GM18519 (cell line): ENCODE results near the gene PHACTR2.

Source experiments
- ATAC-seq: cut with Tn5 transposase; IDR thresholded peaks from one replicate; pipeline ENCODE4 v1.9.1; 2021; ENCODE audit warnings: mild to moderate bottlenecking, moderate library complexity; ENCODE audit not compliant: unreplicated experiment, low FRiP score

The PHACTR2 gene

DNA sequence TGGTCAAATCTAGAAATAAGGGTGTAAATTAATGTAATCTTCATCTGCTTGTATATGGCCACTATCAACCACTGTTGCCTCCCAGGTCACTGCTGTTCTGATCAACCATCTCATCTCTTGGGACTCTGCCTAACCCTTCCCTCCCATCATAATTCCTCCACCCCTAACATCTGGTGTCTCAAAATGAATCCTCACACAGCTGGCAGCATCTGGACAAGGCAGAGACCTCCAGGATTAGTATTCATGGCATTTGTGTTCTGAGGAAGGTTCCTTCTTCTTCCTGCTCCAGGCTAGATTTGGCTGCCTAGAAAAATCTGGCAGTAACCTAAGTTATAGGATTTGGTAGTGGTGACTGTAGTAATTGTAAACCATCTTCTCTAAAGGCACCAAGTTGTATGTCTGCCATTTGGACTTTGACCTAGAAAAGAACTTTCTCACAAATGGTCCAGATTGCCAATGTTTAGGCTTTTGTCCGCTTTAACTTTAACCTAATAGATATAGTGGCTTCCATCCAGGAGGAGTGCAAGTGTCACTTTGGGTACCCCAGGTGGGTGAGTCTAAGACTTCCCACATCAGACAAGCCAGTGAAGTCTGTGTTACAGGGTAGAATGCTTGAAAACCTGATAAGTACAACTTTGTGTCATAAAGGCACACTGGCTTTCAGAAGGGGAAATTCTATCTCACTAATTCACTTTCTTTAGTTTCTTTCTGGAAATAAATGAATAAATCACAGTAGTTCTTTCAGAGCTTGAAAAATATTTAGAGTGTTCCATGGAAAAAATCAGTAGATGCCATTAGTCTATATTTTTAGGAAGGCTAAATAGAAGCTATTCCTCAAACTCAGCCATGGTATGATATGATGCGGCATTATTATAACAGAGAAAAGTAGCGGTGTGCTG, 3.0 kb upstream of the PHACTR2 start:
- ATAC-seq = no peak

DNA sequence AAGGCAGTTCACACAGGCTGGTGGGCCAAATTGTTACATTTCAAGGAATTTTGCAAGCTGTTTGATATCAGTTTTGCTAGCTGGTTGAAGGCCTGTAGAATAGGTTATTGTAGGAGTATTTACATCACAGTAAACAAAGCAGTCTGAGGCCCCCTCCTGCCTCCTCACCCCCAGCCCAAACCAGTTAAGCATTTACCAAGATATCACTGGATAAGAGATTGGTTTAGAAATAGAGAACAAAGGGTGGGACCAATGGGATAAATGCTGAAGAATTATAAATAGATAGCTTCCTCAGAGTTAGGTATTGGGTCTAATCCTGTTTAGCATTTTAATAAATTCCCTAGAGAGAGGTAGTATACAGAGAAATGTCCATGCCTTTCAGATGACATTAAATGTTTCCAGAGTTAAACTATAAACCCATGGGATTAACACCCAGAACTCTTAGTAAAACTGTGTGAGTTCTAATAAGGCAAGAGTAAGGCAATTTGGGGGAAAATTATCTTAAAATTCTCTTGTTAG, 2.3 kb upstream of the PHACTR2 start:
- ATAC-seq = no peak

DNA sequence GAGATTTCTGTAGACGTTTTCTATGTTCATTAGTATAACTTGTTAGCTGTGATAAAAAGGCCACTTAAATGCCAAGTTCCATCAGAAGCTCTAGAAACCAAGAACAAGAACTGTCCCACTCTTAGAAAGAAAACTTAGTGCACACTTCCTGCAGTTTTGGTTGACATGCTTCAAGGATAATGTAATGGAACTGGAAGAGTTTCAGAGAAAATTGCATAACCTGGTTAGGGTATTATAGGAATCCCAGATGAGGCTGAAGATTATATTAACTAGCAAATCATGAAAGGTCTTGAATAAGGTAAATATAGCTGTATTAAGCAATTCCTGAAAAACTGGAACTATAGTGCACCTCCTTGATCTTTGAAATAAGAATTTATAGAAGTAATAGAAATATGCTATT, 1.8 kb upstream of the PHACTR2 start:
- no peak for ATAC-seq

DNA sequence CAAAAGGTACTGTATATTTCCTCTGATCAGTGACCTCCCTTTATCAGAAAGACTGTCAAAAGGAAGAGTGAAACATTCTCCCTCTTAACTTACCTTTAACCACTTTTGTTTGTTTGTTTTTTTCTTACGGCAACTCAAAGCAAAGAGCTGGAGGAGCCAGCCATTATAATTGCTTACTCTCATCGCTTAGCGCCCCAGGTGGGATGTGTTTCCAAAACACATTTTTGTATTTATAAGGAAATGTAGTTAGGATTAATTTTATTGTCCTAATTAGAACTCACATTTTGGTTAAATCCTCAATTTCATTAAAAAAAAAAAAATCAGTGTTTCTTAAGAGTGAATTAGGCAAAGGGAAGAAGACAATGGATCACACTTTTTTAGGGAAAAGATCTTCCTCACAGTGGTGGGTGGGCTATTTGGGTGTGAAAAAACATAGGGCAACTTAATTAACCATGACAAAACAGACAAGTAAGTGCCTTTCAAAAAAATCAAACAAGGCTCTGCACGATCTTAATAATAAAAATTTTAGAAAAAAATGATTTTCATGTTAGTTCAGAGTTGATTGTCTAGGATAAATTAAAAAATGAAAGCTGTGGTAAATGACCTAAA, 1.2 kb upstream of the PHACTR2 start:
- no peak for ATAC-seq

DNA sequence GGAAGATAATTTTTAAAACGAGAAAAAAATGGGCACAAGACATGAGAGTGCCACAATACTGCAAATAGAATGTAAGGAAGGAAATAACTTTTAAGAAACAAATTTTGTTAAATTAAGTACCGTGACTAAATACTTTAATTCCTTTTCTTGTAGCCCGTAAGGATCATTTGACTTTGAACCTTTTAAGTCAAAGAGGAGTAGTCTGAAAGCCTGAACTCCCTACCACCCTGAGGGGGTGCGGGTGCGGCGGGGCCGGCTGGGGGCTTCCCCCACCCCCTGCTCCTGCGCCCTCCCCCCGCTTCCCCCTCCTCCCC, 231 bp upstream of the PHACTR2 start:
- ATAC-seq = no peak

DNA sequence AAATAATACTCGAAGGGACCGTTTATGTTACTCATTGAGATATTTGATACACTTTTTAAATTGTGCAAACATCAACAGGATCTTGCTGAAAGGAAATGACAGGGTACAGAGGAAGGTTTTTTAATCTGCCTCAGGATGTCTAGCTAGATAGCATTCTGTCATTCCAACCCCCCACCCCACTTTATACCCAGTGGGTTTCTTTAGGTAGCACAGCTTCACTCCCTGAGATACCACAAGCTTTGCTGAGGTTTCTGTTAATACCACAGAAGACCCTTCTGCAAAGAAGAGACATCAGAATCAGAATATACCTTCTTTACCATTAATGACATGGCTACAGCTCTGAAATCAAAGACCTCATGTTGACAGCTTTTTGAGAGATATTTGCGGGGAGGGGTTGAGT, 1.3 kb downstream of the PHACTR2 start:
- no peak for ATAC-seq

DNA sequence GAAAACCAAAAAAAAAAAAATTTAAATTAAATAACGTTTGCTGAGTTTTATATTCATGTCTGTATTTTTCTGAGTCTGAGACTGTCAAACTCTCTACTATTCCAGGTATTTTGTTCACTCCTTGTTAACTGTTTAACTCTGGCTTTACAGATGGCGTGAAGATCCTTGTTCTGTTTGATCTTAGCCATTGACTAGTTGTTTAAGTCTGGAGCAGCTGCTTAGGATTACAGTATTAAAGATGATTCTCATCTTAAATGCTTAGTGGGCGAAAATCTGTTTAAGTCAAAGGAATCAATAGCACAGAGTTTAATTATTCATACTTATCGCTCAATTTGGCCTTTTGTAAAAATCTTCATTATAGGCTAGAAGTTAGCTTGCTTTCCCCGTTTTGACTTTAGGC, 2.4 kb downstream of the PHACTR2 start:
- ATAC-seq = no peak

DNA sequence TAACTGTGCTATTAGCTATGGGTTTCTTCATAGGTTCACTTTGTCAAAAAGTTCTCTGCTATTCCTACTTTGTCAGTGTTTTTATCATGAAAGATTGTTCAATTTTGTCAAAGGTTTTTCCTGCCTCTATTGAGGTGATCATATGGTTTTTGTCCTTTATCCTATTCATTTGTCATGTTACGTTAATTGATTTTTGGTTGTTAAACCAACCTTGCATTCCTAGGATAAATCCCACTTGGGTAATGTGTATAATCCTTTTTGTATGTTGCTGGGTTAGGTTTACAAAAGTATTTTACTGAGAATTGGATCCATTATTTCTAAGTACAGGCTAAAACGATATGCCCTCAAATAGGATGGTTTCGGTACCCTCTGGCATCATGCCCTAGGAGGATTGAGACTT, 5.0 kb downstream of the PHACTR2 start:
- ATAC-seq = no peak

DNA sequence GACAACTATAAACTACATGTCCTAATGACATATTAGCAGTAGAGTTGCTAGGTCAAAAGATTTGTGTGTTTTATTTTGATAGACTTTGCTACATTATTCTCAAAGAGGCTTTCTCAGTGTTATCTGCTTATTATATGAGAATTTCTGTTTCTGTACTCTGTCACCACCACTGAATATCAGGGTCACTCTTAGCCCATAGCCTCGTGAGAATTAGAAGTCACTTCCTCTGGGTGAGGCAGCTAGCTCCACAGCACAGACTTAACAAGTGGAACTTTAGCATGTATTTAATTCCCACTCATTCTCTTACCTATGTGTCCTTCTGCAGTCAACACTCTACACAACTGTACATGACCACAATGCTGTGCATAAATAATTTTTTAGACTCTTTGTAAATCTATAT, 6.7 kb downstream of the PHACTR2 start:
- ATAC-seq = no peak

DNA sequence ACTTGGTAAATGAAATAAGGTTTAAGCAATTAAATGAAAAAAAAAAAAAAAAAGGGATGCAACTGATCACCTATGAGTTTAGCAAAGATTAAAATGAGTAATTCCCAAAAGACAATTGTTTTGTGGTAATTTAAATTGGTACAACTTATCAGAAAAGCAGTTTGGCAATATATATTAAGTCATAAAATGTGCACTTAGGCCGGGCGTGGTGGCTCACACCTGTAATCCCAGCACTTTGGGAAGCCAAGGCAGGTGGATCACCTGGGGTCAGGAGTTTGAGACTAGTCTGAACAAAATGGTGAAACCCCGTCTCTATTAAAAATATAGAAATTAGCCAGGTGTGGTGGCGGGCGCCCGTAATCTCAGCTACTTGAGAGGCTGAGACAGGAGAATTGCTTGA, 7.9 kb downstream of the PHACTR2 start:
- no peak for ATAC-seq

DNA sequence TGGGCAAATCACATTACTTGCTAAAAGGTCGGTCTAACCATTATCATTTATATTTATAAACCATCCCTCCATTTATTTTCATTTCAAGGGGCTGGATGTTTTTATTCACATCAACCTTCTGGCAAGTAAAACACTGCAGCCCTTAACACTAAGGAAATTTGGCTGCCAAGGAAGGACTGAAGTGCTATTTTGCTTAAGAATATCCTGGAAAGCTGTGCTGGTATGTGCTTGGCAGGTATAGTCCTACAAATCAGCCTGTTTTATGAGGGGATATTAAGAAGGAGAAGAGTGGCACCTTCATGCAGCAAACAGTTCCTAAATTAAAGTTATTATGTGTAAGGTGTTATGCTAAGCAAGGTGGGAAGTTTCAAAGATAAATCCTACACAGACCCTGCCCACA, 9.8 kb downstream of the PHACTR2 start:
- ATAC-seq = no peak

DNA sequence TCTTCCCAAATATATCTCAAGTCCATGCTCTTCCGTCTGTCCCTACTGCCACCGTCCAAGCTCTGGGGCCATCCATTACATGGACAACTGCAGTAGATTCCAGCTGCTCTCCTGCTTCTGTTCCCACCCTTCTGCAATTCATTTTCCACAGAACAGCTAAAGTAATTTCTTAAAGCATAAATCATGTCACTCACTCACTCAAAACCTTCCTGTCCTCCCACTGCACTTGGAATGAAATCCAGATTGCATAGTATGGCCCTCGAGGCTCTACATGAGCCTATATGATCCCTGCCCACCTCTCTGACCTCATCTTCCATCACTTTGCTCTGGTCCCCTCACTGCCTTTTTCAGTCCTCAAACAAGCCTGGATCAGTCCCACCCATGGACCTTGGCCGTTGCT, 10.9 kb downstream of the PHACTR2 start:
- ATAC-seq = no peak

DNA sequence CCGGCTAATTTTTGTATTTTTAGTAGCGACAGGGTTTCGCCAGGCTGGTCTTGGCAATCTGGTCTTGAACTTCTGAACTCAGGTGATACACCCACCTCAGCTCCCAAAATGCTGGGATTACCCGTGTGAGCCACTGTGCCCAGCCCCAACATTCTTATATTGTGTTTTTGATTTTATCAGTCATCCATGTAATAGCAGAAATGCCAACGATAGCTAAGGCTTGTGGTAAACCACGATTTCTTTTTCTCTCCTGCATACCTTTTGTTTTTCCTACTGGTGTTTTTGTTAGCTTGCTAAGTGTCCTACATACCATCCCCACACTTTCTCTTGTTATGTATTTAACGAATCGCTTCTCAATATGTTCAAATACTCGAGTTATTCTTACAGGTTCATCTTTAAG, 12.1 kb downstream of the PHACTR2 start:
- no peak for ATAC-seq

DNA sequence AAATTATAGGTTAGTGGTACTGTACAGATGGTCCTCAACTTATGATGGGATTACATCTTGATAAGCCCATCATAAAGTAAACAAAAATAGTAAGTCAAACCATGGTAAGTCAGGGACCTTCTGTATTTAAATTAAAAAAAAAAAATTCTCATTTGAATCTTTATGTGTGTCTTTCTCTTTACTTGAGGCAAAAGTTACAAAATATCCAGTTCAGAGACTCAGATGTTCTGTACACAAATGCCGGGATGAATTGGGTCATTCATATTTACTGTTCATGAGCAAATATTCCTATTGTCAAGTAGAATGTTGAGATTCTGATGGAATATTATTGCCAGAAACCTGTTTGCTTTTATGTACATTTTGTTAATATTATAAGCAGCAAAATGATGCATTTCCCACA, 13.4 kb downstream of the PHACTR2 start:
- no peak for ATAC-seq

DNA sequence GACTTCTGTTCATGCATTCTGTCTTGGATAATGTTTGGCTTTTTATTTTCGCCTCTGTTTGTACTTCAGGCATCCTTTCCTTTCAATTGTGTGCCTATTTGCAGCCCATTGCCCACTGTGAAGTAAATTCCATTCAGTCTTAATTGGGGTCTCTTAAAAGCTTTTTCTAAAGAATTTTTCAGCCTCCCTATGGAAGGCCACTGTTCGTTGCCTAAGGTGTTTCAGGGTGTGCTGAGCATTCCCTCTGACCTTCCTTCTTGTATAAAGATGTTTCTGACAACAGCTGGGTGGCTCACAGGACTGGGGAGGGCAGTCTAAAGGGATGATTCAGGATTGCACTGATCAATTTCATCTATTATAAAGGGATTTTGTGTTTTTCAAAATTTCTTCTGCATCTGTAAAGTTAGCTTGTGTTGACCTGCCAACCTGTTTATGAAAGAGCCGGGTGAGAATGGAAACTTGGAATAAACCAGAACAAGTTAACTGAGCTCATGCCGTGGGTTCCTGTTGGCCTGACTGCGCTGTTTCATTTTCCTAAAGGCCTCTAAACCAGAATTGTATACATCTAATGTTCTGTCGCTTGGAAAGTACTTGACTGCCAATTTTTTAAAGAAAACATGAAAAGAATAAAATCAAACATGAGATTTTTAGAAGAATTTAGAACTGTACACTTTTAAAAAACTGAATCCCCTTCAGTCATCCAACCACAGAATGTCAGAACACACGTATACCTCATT, 14.3 kb downstream of the PHACTR2 start:
- ATAC-seq = no peak

DNA sequence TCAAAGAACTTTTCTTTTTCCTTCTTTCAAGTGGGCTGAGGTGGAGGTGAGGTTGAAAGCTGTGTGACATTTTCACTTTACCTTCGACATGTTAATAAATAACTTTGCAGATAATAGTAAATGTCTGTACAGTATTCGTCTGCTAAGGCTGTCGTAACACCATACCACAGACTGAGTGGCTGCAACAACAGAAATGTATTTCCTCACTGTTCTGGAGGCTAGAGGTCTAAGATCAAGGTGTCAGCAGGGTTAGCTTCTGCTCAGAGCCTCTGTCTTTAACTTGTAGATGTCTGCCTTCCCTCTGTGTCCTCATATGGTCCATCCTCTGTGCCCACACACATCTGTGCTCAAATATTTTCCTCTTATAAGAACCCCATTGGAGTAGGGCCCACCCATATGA, 14.9 kb downstream of the PHACTR2 start:
- ATAC-seq = no peak

DNA sequence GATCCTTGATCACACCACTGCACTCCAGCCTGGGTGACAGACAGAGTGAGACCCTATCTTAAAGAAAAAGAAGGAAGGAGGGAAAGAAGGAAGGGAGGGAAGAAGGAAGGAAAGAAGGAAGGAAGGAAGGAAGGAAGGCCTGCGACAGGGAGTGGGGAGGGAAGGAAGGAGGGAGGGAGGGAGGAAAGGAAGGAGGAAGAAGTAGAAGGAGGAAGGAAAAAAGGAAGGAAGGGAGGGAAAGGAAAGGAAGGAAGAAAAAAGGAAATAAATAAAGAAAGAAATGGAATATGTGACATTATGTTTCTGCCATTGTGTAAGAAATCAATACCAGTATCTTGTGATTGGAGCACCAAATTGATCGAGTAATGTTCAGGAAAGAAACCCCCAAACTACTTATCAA, 16.2 kb downstream of the PHACTR2 start:
- ATAC-seq = no peak

DNA sequence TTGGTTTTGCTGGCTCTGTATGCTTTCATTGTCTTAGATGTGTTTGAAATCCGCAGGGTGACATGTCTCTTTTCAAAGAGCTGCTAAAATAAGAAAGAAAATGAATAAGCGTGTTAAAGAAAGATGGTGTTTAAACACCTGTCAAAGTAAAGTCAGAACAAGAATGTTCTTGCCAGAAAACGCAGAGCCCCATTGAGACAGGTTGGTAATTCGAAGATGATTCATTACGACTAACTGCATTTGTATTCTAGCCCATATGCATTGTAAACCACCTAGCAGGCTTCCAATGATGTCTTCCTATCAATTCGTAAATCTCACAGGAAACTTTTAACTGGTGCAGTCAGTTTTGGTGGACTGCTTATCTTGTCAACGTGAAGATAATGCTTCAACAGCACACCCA, 16.8 kb downstream of the PHACTR2 start:
- ATAC-seq = no peak

DNA sequence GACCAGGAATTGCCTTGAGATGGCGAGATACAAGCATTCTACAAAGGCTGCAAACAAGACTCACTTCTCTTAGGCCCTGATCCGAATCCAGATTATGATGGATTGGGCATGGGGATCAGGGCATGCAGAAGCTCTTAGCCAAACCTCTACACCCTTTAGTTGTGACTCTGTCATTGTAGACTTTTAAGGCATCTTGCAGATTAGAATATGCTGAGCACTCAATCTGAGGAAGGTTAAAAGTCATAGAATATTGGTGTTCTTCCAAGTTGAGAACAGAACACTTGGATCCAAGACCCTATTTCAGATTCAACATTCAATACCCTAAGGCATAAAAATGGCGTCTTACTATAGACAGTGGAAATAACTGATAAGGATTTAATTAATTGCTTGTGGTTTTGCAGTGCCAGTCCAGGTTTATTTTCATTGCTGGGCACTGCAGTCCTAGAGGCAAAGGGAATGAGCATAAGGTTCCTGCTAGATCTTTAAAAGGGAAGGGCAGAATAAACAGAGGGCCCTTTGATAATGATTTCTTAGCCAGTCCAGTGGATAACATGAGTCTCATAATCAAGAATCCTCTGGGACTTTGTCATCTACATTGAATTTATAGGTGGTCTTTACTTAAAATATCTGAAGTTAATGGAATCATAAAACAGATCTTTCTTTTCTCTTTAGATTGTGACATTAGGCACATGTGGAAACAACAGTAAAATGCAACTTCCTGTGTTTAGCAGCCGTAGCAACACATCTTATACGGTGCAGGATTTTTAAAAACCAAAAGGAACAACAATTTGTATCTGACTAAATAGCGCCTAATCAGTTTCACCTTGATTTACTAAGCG, 17.6 kb downstream of the PHACTR2 start:
- ATAC-seq = no peak

DNA sequence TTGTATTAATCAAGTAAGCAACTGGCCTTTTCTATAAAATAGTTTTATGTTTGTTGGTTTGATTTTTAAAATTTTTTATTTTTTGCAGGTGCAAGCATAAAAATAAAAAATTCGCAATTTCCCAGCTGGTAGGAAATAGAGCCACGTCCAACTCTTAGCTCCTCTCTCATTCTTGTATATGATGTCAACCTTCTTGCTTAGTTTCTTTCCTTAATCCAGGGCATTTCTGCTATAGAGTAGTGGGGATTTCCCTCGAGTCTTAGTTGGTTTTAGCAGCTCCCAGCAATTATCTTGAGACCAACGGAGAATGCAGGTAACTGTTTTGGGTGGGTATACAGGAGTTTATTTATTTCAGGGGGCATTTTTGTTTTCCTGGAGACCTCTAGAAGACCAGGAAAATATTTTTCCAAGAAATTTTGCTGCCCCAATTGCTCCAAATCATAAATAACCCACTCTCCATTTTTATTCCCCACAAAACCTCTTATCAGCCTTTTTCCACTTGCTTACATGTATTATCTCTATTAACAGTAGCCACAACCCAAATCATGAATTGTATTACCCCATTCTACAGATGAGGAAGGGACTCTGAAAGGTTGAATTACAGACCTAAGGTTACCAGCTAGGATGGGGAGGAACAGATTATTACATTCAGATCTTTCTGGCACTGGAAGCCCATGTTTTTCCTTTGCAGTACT, 18.4 kb downstream of the PHACTR2 start:
- ATAC-seq = no peak
